Vagina (tissue), 2 donors: Measurements from ENCODE around the gene TMEM54.

ENCODE experiments used
- POLR2AphosphoS5 ChIP-seq, 2 donors: sonication (generic); formaldehyde crosslinking; IDR thresholded peaks; one replicate each; pipeline ENCODE4 v1.9.0; 2017; ENCODE audit warnings: antibody characterized with exemption in 2 of 2, mild to moderate bottlenecking in 2 of 2, low read depth in 1 of 2; ENCODE audit not compliant: insufficient read depth in 1 of 2
- TF ChIP-seq, protein P1 (sequence below), 3 experiments: fragments of 450-650 bp in 2 of 3; fragments of 200-600 bp in 1 of 3; sonication (generic) in 1 of 3; IDR thresholded peaks; one replicate each; pipeline ENCODE4 v1.5.1; 2017 to 2019; ENCODE audit warnings: antibody characterized with exemption in 3 of 3, mild to moderate bottlenecking in 2 of 3, moderate library complexity in 2 of 3

DNA sequence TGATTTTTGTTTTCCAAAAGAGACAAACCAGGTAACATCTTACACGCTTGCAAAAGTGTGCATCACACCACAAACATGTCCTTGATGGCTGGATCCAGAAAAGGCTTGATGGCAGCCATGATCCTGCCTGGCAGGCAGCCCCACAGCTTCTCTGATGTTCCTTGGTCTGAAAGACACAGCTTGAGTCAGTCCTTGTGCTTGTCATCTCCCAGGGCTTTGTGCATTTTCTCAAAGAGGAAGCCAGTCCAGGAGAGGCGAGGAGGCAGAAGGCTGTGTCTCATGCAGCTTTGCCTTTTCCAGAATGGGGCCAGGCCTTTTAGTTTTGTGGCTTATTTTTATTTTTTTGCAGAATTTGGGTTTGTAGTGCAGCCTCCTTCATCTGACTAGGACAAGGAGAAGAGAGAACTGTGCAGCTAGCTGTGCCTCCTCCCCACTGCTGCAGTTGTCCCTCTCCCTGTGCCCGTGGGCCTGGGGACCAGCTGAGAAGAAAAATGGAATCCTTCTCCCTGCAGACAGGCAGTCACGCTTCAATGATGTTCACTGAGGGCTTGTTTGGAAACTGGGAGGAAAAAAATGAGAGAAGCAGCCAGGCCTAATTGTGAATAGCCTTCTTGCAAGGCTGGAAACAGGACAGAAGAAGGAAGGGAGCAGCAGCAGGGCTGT, 37.8 kb downstream of the TMEM54 start:
- TF ChIP-seq, protein P1, sequence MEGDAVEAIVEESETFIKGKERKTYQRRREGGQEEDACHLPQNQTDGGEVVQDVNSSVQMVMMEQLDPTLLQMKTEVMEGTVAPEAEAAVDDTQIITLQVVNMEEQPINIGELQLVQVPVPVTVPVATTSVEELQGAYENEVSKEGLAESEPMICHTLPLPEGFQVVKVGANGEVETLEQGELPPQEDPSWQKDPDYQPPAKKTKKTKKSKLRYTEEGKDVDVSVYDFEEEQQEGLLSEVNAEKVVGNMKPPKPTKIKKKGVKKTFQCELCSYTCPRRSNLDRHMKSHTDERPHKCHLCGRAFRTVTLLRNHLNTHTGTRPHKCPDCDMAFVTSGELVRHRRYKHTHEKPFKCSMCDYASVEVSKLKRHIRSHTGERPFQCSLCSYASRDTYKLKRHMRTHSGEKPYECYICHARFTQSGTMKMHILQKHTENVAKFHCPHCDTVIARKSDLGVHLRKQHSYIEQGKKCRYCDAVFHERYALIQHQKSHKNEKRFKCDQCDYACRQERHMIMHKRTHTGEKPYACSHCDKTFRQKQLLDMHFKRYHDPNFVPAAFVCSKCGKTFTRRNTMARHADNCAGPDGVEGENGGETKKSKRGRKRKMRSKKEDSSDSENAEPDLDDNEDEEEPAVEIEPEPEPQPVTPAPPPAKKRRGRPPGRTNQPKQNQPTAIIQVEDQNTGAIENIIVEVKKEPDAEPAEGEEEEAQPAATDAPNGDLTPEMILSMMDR (IDR thresholded peaks at IDR 0.05): no peak
- TF ChIP-seq POLR2AphosphoS5 (IDR thresholded peaks at IDR 0.05; ENCODE audit: insufficient read depth in 1 of 2, low read depth in 1 of 2): no peak
